ENCODE measurements around the gene PTCD1. TPM values are rescaled to one million over a fixed set of nuclear protein-coding genes. Genes with fewer than 3 reads are reported as not detected.
A peak's percentile ranks its signal among the peaks of the same experiment; 100 is the strongest.
"Not testable (repeated sequence)": the region's sequence is repeated elsewhere in the genome, so short reads cannot be mapped to it uniquely, and the experiment has no call there.

The PTCD1 gene
- total RNA-seq, 1 experiment from 2014 or later, result 6.5 TPM

GRCh38 chr7:99387912-99388311, 50.7 kb downstream of the PTCD1 start:
- DNase-seq (ENCODE audit: low read depth), result no peak

DNA sequence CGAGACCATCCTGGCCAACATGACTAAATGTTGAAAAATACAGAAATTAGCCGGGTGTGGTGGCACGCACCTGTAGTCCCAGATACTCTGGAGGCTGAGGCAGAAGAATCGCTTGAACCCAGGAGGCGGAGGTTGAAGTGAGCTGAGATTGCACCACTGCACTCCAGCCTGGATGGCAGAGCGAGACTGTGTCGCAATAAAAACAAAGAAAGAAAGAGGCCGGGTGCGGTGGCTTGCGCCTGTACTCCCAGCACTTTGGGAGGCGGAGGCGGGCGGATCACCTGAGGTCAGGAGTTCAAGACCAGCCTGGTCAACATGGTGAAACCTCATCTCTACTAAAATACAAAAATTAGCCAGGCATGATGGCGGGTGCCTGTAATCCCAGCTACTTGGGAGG, 51.4 kb downstream of the PTCD1 start:
- not testable (repeated sequence) for DNase-seq (ENCODE audit: low read depth)

DNA sequence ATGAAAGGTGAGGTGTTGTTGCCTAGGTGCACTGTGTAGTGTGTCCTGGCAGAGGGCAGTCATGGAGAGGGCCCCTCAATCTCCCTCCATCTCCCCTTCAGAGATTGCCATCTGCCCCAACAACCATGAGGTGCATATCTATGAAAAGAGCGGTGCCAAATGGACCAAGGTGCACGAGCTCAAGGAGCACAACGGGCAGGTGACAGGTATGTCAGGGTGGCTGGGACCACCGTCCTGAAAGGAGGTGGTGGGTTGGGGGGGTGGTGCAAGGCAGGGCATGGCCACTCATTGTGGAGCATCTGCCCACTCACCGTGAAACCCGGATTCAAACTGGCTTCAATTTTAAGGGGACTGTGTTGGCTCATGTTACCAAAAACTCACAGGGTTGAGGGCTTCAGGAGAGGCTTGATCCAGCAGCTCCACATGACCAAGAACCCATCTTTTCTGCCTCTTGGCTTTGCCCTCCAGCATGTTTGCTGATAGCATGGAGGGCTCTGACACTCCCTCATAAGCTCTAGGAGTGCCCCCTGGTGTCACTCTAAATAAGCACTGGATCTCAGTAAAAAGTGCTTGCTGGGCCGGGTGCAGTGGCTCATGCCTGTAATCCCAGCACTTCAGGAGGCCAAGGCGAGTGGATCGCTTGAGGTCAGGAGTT, 51.9 kb downstream of the PTCD1 start:
- DNase-seq (ENCODE audit: low read depth), result peak; percentile 66

GRCh38 chr7:99385564-99385963, 53.0 kb downstream of the PTCD1 start:
- no peak for DNase-seq (ENCODE audit: low read depth)

- DNase-seq (ENCODE audit: low read depth), result no peak
Measured at GRCh38 chr7:99384523-99384922, 54.1 kb downstream of the PTCD1 start.

DNA sequence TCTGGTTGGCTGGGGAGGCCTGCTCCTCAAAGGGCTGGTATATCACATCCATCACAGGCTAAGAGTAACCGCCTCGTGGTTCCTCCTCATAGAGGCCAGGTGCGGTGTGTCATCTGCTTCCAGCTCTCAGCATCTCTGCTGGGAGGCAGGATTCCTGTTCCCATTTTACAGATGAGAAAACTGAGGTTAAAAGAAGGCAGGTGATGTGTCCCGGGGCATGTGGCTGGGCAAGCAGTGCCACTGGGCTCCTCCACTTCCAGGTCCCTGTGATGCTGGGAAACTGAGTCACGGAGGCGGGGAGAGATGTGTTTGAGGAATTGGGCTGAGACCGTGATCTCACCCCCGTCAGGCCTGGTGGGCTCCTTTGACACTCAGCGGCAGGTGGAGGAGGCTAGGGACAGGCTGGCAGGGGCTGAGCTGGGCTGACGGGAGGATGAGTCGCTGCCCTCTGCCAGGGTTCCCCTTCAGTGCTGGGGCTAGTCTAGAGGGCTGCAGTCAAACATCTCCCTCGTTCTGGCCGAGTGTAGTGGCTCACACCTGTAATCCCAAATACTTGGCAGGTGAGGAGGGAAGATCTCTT, 54.7 kb downstream of the PTCD1 start:
- DNase-seq (ENCODE audit: low read depth), result no peak

DNA sequence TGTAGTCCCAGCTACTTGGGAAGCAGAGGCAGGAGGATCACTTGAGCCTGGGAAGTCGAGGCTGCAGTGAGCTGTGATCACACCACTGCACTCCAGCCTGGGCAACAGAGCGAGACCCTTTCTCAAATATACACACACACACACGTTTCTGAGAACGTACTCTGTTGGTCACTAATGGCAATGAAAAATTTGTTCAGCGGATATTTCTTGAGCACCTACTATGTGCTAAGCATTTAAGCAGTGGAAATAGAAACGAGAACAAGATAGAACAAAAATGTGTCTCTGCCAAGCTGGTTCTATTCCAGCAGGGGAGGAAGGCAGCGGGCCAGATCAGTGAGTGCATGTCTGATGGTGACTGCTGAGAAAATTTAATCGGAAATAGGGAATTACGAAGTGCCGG, 55.4 kb downstream of the PTCD1 start:
- DNase-seq (ENCODE audit: low read depth), result no peak

DNA sequence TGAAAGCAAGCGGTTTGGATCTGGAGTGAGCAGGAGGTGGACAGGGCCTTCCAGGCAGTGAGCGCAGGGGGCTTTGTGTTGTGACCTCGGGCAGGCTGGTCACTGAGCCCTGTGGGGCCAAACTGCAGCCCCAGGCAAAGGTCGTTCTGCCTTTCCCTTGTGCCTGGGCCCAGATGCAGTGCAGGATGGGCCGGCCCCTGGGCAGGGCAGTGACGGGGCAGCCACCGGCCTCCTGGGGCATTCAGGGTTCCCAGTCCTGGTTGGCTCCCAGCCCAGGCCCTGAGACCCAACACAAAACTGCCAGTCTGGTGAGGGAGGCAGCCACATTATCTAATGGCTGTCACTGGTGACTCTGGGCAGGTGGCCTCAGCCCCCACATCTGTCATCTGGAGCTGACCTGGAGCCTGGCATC, 56.9 kb downstream of the PTCD1 start:
- DNase-seq (ENCODE audit: low read depth), result no peak

GRCh38 chr7:99380823-99381663, 57.6 kb downstream of the PTCD1 start:
- peak; percentile 30 for DNase-seq (ENCODE audit: low read depth)

DNA sequence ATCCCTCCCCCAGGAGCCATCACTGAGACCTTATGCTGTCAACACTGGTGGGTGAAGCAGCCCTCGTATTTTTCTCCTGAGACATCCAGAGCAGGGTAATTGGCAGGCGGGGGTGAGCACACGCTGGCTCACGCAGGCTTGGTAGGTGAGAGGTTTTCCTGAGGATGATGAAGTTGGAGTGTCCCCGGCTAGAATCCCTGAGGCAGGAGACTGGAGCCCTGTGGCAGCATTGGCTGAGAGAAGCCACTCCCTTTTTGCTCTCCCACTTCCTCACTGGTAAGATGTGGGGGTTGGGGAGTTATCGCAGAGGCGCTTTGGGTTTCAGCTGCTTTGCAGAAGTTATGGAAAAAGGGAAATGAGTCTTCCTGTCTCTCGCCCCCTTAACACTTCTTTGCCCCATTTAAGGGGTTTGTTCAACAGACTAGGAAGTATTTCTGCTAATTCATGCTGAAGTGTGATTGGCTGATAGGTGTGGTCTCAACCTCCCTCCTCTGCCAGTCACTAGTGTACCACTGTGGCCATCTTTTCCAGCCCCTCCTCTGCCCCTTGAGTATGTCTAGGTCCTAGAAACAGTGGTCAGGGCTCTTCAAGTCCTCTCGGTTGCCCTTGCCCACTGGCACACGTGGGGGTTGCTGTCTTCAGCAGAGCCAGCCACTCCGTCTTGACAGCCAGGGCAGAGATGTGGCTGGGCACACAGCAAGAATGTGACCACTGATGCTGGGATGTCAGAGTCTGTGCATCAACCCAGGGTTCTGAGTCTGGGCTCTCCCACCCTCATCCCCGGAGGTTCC, 58.4 kb downstream of the PTCD1 start:
- DNase-seq (ENCODE audit: low read depth), result peak; percentile 66

DNA sequence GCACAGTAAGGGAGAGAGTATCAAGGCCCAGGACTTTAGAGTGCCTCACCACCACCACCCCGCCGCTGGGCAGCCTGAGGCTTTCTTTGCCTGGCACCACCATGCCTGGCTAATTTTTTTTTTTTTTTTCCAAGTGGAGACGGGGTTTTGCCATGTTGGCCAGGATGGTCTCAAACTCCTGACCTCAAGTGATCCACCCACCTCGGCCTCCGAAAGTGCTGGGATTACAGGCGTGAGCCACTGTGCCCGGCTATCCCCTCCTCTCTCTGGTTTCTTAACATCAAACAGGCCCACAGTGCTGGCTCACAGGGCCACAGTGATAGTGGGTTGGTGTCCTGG, 58.9 kb downstream of the PTCD1 start:
- not testable (repeated sequence) for DNase-seq (ENCODE audit: low read depth)

- peak; percentile 87 for DNase-seq (ENCODE audit: low read depth)
Measured at GRCh38 chr7:99379043-99379577, 59.5 kb downstream of the PTCD1 start.

- peak; percentile 83 for DNase-seq (ENCODE audit: low read depth)
Measured at GRCh38 chr7:99375070-99375807, 63.4 kb downstream of the PTCD1 start.

- peak; percentile 39 for DNase-seq (ENCODE audit: low read depth)
Measured at GRCh38 chr7:99374111-99375064, 64.2 kb downstream of the PTCD1 start, which contains the start of gene ARPC1B. Gene ARPC1B (plus strand): TSS chr7:99374730. CDS start chr7:99385715, 10,985 bp downstream.

DNA sequence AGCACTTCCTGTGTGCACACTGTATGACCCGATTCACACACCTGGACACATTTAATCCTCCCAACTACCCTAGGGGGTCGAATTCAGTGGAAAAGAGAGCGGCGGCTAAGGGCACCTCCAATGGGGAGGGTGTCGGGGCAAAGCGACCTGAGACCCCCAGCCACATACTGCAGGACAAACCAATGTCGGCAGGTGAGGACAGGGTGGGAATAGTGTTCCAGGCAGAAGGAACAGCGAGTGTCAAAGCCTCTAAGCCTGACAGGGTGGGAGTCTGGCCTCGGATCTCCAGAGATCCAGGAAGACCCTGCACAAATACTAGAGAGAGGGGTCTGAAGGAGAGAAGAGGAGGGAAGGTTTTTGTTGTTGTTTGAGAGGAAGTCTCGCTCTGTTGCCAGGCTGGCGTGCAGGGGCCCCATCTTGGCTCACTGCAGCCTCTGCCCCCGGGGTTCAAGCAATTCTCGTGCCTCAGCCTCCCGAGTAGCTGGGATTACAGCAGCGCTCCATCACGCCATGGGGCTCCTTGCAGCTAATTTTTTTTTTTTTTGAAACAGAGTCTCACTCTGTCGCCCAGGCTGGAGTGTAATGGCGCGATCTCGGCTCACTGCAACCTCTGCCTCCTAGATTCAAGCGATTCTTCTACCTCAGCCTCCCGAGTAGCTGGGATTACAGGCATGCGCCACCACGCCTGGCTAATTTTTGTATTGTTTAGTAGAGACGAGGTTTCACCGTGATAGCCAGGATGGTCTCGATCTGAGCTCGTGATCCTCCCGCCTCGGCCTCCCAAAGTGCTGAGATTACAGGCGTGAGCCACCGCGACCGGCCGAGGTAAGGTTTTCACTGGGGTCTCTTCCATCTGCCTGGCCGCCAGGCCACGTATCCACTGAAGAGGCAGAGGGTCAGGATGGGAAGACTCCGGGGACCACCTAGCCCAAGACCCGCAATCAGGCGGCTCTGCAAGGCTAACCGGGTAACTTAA, 65.2 kb downstream of the PTCD1 start:
- no peak for DNase-seq (ENCODE audit: low read depth)

DNA sequence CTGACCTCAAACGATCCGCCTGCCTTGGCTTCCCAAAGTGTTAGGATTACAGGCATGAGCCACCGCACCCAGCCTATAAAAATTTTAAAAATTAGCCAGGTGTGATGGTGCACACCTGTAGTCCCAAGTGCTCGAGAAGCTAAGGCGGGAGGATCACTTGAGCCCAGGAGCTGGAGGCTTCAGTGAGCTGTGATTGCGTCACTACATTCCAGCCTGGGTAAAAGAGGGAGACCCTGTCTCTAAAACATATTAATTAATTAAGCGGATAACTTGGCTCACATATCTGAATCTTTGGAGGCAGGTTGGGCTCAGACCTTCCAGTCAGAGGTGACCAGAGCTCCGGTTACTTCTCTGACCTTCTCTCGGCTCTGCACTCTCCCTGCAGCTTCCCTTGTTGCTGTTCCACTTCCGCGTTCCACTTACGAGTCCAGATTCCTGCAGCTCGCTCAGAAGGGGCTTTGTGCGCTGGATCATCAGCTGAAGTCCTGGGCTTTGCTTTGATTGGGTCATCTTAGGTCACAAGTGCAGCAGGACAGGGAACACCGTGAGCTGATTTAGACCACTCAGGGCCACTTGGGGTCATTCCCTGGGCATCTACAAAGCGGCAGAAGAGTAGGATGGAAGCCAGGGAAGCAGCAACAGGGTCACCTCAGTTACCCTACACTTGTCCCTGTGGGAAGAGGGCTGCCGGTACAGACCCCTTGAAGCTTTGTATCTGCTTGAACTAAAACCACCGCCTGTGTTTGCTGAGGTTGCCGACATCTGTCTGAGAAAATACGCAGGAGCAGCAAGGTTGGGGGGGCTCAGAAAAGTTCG, 66.1 kb downstream of the PTCD1 start:
- DNase-seq (ENCODE audit: low read depth), result no peak

- no peak for DNase-seq (ENCODE audit: low read depth)
Measured at GRCh38 chr7:99371376-99371920, 67.2 kb downstream of the PTCD1 start.
